GM21367 (cell line): ENCODE data around the gene NRG3.
"Not testable (repeated sequence)": the region's sequence is repeated elsewhere in the genome, so short reads cannot be mapped to it uniquely, and the experiment has no call there.

ENCODE experiments used
- ATAC-seq: cut with Tn5 transposase; IDR thresholded peaks from one replicate; pipeline ENCODE4 v1.9.1; 2021; ENCODE audit not compliant: unreplicated experiment

The NRG3 gene

GRCh38 chr10:82267465-82267864, 392.5 kb downstream of the NRG3 start:
- no peak for ATAC-seq

- no peak for ATAC-seq
Observed at GRCh38 chr10:82267960-82268359, 393.0 kb downstream of the NRG3 start.

GRCh38 chr10:82277591-82277990, 402.6 kb downstream of the NRG3 start:
- ATAC-seq = no peak

- no peak for ATAC-seq
Observed at GRCh38 chr10:82278401-82279182, 403.6 kb downstream of the NRG3 start.

GRCh38 chr10:82282782-82283456, 407.9 kb downstream of the NRG3 start:
- ATAC-seq = no peak

GRCh38 chr10:82284180-82284579, 409.2 kb downstream of the NRG3 start:
- ATAC-seq = no peak

- no peak for ATAC-seq
Observed at GRCh38 chr10:82288461-82288881, 413.5 kb downstream of the NRG3 start.

GRCh38 chr10:82289945-82290344, 415.0 kb downstream of the NRG3 start:
- no peak for ATAC-seq

GRCh38 chr10:82294874-82295378, 419.9 kb downstream of the NRG3 start:
- ATAC-seq = no peak

- no peak for ATAC-seq
Observed at GRCh38 chr10:82308641-82309040, 433.6 kb downstream of the NRG3 start.

- ATAC-seq = no peak
Observed at GRCh38 chr10:82310839-82311238, 435.8 kb downstream of the NRG3 start.

GRCh38 chr10:82313401-82313800, 438.4 kb downstream of the NRG3 start:
- no peak for ATAC-seq

- ATAC-seq = no peak
Observed at GRCh38 chr10:82318534-82318933, 443.5 kb downstream of the NRG3 start.

GRCh38 chr10:82319074-82319473, 444.1 kb downstream of the NRG3 start:
- ATAC-seq = no peak

- no peak for ATAC-seq
Observed at GRCh38 chr10:82319562-82319961, 444.6 kb downstream of the NRG3 start.

- ATAC-seq = no peak
Observed at GRCh38 chr10:82321724-82322123, 446.7 kb downstream of the NRG3 start.

- ATAC-seq = no peak
Observed at GRCh38 chr10:82331716-82332115, 456.7 kb downstream of the NRG3 start.

GRCh38 chr10:82335831-82336230, 460.8 kb downstream of the NRG3 start:
- ATAC-seq = no peak

GRCh38 chr10:82340166-82340565, 465.2 kb downstream of the NRG3 start:
- ATAC-seq = no peak

- not testable (repeated sequence) for ATAC-seq
Observed at GRCh38 chr10:82349590-82349989, 474.6 kb downstream of the NRG3 start.

- no peak for ATAC-seq
Observed at GRCh38 chr10:82353381-82353780, 478.4 kb downstream of the NRG3 start.

- no peak for ATAC-seq
Observed at GRCh38 chr10:82358486-82359099, 483.6 kb downstream of the NRG3 start.
